Peyer's patch (tissue), 4 donors: Measurements from ENCODE around the gene PFN1. TPM values are rescaled to one million over a fixed set of nuclear protein-coding genes. Genes with fewer than 3 reads are reported as not detected.

Experiments used
- DNase-seq, 3 donors: peaks; one replicate each; pipeline ENCODE4 v3.0.0-alpha.2; 2017 to 2019
- H3K27ac ChIP-seq, 4 donors: fragments of 200-600 bp; sonication (generic); one replicate each; pipeline ENCODE4 v1.5.1; 2016 to 2019
- H3K27me3 ChIP-seq, 2 donors: fragments of 200-600 bp; sonication (generic); one replicate each; pipeline ENCODE4 v1.5.1; 2019
- H3K36me3 ChIP-seq, 3 donors: fragments of 200-600 bp; sonication (generic); one replicate each; pipeline ENCODE4 v1.5.1; 2016 to 2019
- H3K4me1 ChIP-seq, 4 donors: fragments of 200-600 bp; sonication (generic); one replicate each; pipeline ENCODE4 v1.5.1; 2016 to 2019
- H3K4me3 ChIP-seq, 4 donors: fragments of 200-600 bp; sonication (generic); 1 replicate in 3 of 4; 2 replicates in 1 of 4; pipeline ENCODE4 v1.5.1; 2016 to 2019; ENCODE audit warnings: mild to moderate bottlenecking in 1 of 4
- H3K9me3 ChIP-seq, 4 donors: fragments of 200-600 bp; sonication (generic); one replicate each; pipeline ENCODE4 v1.5.1; 2016 to 2019; ENCODE audit warnings: mild to moderate bottlenecking in 1 of 4
- CTCF ChIP-seq, 6 experiments: fragments of 450-650 bp in 4 of 6; fragments of 200-600 bp in 2 of 6; sonication (generic) in 1 of 6; IDR thresholded peaks; one replicate each; pipeline ENCODE4 v1.5.1; 2017 to 2019; ENCODE audit warnings: antibody characterized with exemption in 6 of 6, mild to moderate bottlenecking in 3 of 6, moderate library complexity in 1 of 6
- POLR2A ChIP-seq, 2 donors: fragments of 450-650 bp; IDR thresholded peaks; one replicate each; pipeline ENCODE4 v1.5.1; 2017; ENCODE audit warnings: antibody characterized with exemption in 2 of 2, mild to moderate bottlenecking in 2 of 2, moderate library complexity in 2 of 2
- total RNA-seq, 4 donors: library from RNA; depleted of rRNA; stranded (reverse); fragments of >200 nt; gene quantifications; one replicate each; pipeline ENCODE4 v1.1.0, GENCODE V29; 2016

The PFN1 gene
- total RNA-seq, 4 donors from 2014 or later = 530 to 1,064 (median 855) TPM

DNA sequence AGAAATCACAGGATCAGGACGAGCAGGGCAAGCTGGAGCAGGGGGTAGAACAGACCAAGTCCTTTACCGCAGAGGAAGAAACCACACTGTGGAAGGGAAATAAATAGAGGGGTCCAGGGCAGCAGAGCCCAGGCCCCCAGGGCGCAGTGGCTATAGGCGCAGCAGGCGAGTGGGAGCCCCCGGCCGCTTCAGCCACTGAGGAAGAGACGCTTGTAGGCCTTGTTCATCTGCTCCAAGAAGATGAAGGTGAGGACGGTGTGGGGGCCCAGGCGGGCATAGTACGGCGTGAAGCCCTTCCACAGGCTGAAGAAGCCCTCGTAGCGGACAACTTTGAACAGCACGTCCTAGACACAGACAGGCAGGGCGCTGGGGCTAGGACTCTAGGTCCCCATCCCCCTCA is 10.8 kb downstream of the PFN1 start:
- Histone ChIP-seq H3K27ac (no peak overlapping the region), H3K4me1 (peaks cover 0 to 45% (median 23%) of the 10 kb centered on the region in 4 donors), H3K9me3 (no peaks in the 10 kb centered on the region), H3K4me3 (no peak overlapping the region), H3K36me3 (peaks cover 0 to 28% (median 0%) of the 10 kb centered on the region in 3 donors), H3K27me3 (no peaks in the 10 kb centered on the region)
- no peak for DNase-seq
- TF ChIP-seq CTCF (IDR thresholded peaks at IDR 0.05) = no peak
- no peak for TF ChIP-seq POLR2A (IDR thresholded peaks at IDR 0.05)

DNA sequence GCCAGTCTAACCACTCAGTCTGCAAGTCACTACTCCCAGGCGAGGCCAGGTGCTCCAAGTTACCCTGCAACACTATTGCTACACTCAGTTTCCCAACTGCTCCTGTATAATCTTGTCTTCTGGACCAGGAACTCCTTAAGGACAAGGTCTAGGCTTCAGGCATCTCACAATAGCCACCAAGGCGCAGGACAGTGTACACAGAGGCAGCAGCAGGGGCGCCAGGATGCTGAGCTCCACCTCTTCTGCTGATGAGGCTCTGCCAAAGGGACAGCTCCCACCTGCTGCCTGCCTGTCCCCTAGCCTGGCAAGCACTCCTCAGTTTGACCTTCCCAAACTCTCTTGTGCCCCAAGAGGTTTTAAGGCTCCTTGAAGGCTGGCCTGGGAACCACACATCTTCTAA is 11.9 kb downstream of the PFN1 start:
- no peaks in the 10 kb centered on the region for H3K9me3 ChIP-seq
- peaks cover 0 to 34% (median 16%) of the 10 kb centered on the region in 4 donors for H3K4me1 ChIP-seq
- no peak for DNase-seq
- H3K27me3 ChIP-seq = no peaks in the 10 kb centered on the region
- H3K36me3 ChIP-seq = peaks cover 0 to 22% (median 0%) of the 10 kb centered on the region in 3 donors
- TF ChIP-seq POLR2A (IDR thresholded peaks at IDR 0.05) (no peak), CTCF (IDR thresholded peaks at IDR 0.05) (no peak)
- no peak overlapping the region for H3K4me3 ChIP-seq
- no peak overlapping the region for H3K27ac ChIP-seq

DNA sequence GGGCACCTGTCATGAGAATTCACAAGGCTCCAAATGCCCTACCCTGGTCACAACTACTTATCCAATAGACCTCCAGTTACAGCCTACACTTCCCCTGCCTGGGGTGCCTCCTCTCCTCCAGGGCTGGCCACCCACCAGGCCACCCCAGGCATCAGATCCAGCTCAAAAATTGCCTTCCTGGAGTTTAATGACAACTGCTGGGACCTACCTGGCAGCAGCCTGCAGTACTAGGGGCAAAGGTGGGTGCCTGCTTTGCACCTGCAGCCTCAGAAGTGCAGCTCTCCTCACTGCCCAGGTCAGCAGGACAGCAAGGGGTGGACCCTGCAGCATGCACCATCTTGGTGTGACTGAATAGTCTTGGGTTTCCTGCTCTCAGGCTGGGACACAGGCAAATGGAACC is 12.7 kb downstream of the PFN1 start:
- Histone ChIP-seq H3K36me3 (peaks cover 0 to 22% (median 0%) of the 10 kb centered on the region in 3 donors), H3K4me3 (no peak overlapping the region), H3K4me1 (peaks cover 0 to 26% (median 13%) of the 10 kb centered on the region in 4 donors), H3K27ac (no peak overlapping the region), H3K27me3 (no peaks in the 10 kb centered on the region), H3K9me3 (no peaks in the 10 kb centered on the region)
- no peak for TF ChIP-seq CTCF (IDR thresholded peaks at IDR 0.05)
- no peak for TF ChIP-seq POLR2A (IDR thresholded peaks at IDR 0.05)
- DNase-seq = no peak

DNA sequence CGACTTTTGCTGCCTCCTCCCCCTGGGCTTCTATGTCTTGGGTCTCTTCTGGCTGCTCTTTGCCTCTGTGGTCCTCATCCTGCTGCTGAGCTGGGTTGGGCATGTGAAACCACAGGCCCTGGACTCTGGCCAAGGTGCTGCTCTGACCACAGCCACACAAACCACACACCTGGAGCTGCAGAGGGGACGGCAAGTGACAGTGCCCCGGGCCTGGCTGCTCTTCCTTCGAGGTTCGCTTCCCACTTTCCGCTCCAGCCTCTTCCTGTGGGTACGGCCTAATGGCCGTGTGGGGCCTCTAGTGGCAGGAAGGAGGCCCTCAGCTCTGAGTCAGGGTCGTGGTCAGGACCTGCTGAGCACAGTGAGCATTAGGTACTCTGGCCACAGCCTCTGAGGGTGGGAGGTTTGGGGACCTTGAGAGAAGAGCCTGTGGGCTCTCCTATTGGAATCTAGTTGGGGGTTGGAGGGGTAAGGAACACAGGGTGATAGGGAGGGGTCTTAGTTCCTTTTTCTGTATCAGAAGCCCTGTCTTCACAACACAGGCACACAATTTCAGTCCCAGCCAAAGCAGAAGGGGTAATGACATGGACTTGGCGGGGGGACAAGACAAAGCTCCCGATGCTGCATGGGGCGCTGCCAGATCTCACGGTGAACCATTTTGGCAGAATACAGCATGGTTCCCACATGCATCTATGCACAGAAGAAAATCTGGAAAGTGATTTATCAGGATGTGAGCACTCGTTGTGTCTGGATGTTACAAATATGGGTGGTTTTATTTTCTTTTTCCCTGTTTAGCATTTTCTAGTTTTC is 14.0 kb downstream of the PFN1 start:
- H3K36me3 ChIP-seq = peaks cover 0 to 22% (median 0%) of the 10 kb centered on the region in 3 donors
- TF ChIP-seq POLR2A (IDR thresholded peaks at IDR 0.05) = no peak
- peak in 3 of 6 experiments; percentile 16 to 20 (median 18) for TF ChIP-seq CTCF (IDR thresholded peaks at IDR 0.05)
- no peaks in the 10 kb centered on the region for H3K27me3 ChIP-seq
- no peak for DNase-seq
- H3K27ac ChIP-seq = peak overlapping the region in 1 of 4 donors; percentile 7
- no peak overlapping the region for H3K4me3 ChIP-seq
- no peaks in the 10 kb centered on the region for H3K9me3 ChIP-seq
- peaks cover 0 to 26% (median 13%) of the 10 kb centered on the region in 4 donors for H3K4me1 ChIP-seq

GRCh38 chr17:4933646-4934045 is 14.7 kb downstream of the PFN1 start:
- no peak for TF ChIP-seq POLR2A (IDR thresholded peaks at IDR 0.05)
- no peak for TF ChIP-seq CTCF (IDR thresholded peaks at IDR 0.05)
- H3K4me1 ChIP-seq = peaks cover 0 to 20% (median 9%) of the 10 kb centered on the region in 4 donors
- H3K9me3 ChIP-seq = no peaks in the 10 kb centered on the region
- DNase-seq = no peak
- H3K4me3 ChIP-seq = no peak overlapping the region
- peaks cover 0 to 22% (median 0%) of the 10 kb centered on the region in 3 donors for H3K36me3 ChIP-seq
- H3K27me3 ChIP-seq = no peaks in the 10 kb centered on the region
- no peak overlapping the region for H3K27ac ChIP-seq
